ENCODE data around the gene SPARC.

SPARC gene

DNA sequence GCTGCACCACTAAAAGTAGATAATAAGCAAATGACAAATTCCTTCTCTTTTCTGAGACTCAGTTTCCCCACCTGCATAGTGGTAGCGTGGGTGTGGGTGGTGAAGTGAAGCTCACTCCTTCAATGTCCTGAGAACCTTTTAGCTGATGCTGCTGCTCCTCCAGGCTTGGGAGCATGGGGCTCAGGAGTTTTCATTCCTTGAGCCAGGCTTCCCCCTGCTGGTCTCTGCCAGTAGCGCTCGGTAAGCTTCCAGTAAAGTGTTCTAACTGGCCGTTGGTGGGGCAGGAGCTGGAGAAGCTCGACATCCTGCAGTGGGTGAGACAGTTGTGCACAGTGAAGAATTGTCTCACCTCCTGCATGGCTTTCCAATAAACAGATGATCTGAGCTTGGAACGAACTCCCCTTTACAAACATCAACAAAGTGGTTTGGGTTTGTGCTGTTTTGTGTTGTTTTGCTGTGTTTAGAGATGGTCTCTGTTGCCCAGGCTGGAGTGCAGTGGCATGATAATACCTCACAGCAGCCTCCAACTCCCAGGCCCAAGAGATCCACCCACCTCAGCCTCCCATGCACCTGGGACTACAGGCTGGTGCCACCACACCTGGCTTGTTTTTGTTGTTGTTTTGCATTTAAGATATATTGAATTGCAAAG lies 34.6 kb downstream of the SPARC start:
- DNase-seq, result peak; percentile 91

DNA sequence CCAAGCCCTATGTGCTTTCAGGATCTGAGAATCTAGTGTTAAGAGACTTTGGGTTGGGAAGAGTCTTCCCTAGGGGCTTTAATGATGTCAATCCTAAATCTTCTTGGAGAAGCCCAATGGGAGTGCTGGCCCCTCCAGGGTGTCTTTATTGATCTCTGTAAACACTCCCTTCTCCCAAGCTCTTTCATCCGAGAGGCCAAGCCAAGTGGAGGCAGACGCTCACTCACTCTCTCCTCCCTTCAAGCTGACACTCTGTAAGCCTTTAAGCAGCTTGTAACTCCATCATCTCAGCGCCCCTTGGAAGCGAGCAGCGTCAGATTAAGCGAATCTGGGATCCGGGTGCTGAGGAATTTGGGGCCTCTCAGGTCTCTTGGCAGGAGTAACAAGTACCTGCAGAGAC lies 37.7 kb downstream of the SPARC start:
- DNase-seq, result no peak

DNA sequence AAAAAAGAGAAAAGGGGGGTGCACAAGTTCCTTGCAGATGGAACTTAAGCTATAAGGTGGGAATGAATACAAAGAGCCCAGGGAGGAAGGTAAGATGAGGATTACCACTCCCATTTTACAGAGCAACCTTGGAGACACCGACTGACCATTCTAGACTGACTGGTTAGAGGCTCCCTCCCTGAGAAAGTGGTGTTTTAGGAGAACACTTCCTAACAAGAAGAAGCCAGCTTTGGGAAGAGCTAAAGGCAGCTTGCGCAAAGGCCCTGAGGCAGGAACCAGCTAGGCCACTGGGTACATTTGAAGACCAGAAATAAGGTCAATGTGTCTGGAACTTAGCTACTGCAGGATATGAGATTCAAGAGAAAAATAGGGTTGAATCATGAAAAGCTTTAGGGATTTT lies 38.6 kb downstream of the SPARC start:
- DNase-seq, result no peak

DNA sequence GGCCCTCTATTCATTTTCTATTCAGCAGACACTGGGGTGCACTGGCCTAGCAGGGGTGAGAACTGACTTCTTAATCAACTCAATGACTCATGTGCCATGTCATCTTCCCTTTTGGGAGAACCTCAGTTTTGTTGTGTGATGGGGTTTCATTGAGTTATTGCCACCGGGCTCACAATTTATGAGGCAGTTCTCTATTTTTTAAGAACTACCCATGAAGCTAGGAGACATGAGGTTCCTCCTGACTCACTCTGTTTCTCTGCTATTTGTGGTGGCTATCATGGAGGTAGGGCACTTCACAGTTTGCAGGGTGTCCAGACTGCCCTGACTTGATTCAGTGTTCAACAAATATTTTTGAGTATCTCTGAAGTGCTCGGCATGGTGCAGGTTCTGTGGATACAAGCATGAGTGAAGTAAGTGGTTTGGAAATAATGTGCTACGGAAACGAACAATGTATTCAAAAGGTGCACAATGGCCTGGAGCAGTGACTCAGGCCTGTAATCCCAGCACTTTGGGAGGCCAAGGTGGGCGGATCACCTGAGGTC lies 39.3 kb downstream of the SPARC start:
- peak; percentile 90 for DNase-seq

DNA sequence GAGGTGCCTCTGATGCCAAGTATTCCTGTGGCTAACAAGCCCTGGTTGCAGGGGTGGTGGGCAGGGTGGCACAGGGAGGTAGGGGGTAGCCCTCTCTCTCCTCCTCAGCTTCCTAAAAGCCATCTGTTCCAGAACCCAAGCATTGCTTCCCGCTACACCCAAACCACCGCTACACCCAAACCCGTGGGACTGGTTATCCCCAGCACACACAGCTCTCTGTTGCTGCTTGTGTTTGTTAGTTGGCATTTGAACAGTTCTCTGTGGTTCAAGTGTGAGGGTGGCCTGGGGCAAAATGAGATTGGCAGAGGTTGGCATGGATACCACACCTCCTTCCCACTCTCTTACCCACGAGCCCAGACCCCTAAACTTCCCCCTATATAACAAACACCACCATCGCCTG lies 40.4 kb downstream of the SPARC start:
- DNase-seq, result peak; percentile 30

DNA sequence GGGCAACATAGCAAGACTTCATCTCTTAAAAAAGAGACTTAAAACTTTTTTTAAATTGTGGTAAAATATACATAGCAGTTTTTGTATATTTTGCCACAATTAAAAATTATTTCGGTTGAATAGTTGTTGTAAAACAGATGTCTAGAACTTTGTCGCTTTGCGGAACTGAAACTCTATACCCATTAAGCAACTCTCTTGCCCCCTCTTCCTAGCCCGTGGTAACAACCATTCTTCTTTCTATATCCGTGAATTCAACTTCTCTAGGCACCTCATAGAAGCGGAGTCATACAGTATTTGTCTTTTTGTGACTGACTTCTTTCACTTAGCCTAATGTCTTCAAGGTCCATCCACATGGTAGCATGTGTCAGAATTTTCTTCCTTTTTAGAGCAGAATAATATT lies 43.3 kb downstream of the SPARC start:
- DNase-seq, result no peak

DNA sequence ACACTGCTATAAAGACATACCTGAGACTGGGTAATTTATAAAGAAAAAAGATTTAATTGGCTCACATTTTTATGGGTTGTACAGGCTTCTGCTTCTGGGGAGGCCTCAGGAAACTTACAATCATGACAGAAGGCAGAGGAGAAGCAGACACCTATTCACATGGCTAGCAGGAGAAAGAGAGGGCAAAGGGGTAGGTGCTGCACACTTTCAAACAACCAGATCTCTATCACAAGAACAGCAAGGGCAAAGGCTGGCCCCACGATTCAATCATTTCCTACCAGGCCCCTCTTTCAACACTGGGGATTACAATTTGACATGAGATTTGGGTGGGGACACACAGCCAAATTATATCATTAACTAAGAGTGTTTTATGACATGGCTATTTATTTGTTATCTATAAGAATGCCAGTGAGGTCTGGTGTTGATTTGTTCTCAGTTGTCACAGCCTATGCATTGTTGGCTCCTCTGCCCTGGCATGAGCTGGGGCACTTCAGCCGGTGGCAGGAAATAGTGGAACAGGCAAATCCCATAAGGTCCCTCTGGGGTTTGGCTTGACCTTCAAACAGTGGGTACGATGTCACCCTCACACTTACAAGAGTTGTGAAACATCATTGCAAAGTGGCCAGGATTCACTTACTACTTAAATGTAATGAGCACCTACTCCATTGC lies 44.1 kb downstream of the SPARC start:
- no peak for DNase-seq

DNA sequence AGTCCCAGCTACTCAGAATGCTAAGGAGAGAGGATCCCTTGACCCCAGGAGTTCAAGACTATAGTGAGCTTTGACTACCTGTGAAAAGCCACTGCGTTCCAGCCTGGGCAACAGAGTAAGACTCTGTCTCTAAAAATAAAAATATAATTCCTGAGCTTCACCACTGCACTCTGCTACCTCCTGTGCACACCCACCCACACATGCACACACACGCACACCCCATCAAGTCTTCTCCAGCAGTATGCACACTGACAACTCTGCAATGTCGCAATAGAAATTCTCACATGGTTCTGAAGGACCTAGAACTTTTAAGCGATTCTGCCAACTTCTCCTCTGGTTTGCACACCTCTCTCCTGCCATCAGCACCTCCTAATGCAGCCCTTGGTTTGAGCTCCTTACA lies 48.1 kb downstream of the SPARC start:
- no peak for DNase-seq

DNA sequence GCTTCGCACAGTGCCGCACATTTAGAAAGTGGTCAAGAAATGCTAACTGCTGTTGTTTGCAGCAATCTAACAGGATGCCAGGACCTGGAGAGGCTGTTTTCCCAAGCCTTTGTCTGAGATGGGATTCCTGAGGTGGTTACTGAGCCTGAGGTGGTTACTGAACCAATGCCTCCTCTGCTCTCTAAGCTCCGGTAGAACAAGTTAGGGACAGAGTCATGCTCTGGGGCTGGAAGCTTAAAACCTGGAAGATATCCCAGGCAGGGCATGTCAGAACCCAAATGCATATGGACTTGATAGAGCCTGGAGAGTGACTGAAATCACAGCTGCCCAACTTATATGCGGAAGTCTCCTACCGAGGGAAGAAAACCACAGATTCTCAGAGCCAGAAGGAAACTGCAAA lies 49.0 kb downstream of the SPARC start:
- no peak for DNase-seq

DNA sequence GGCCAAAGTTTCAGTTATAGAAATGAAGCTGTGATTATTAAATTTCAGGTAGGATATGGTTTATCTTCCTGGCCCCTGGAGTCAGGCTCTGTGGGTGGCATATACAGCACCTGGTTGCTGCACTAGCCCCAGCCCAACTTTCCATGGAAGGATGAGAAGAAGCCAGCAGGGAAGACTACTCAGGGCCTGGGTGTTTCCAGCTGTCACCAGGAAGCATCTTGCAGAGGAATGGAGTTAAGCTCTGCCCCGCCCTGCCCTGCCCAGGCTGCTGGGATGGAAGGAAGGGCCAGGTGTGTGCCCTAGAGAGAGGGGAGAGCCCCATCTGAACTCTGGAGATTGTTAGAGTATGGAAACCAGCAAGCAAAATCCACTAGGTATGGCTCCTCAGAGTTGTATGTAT lies 52.8 kb downstream of the SPARC start:
- DNase-seq, result no peak

DNA sequence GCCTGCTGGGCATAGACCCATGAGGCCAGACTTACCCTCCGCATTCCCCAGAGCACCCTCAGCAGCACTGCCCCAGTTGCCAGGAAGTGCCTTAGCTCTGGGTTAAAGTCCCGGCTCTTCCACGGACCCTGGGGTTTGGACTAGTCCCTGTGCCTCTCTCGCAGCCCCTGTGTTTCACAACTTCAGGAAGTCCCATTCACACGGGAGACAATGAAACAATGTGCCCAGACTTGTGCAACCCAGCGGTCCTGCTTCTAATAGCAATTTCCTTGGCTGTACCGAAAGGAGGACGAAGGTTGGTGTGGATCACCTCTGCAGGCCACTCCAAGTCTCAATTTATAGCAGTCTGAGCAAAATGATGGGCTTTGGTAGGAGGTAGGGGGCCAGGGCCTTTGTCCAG lies 53.8 kb downstream of the SPARC start:
- DNase-seq, result no peak

DNA sequence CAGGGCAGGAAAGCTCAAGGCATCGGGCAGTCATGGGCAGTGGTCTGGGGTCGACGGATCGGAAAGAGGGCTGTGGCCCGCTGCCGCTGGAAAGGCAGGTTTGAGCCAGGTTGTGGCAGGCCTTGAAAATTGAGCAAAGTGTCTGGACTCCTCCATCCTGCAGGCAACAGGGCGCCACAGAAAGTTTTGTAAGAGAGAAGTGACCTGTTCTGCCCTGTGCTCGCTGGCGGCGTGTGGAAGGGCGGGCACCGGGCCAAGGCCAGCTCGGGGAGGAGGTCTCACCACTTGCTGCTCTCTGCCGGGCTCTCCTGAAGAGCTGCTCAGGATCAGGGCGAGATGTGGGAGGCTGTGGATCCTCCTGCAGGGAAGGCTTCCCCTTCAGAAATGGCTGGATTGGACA lies 54.2 kb downstream of the SPARC start:
- no peak for DNase-seq

DNA sequence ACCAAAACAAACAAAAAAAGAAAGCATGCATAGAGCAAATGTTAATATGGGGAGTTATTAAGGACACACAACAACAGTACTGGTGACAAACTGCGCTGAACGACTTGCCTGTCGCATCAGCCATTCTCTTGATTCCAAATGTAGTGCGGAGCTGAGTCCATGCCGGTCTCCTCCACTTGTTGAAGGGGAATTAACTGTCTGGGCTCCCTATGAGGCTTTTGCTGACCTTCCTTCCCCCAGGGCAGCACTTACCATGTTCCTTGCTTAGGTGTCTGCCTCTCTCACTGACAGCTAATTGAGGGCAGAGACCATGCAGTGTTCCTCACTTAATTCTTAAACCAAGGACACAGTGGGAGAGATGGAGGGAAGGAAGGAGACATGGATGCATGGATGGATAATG lies 54.8 kb downstream of the SPARC start:
- DNase-seq, result no peak

DNA sequence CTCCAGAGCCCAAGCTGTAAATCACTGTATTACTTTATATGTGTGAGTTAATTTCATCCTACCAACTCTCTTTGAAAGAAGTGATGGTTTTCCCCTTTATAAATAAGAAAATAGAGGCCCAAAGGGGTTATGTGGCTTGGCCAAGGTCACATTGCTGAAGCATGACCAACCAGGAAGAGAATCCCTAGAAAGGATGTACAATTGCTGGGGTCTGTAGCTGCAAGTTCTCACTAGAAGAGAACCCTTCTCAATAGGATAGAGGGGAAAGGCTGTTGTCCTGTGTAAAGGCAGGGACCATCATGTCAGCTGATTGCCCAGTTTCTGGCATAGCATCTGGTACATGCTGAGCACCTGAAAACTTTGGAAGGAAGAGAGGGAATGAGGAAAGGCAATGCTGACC lies 56.6 kb downstream of the SPARC start:
- no peak for DNase-seq

DNA sequence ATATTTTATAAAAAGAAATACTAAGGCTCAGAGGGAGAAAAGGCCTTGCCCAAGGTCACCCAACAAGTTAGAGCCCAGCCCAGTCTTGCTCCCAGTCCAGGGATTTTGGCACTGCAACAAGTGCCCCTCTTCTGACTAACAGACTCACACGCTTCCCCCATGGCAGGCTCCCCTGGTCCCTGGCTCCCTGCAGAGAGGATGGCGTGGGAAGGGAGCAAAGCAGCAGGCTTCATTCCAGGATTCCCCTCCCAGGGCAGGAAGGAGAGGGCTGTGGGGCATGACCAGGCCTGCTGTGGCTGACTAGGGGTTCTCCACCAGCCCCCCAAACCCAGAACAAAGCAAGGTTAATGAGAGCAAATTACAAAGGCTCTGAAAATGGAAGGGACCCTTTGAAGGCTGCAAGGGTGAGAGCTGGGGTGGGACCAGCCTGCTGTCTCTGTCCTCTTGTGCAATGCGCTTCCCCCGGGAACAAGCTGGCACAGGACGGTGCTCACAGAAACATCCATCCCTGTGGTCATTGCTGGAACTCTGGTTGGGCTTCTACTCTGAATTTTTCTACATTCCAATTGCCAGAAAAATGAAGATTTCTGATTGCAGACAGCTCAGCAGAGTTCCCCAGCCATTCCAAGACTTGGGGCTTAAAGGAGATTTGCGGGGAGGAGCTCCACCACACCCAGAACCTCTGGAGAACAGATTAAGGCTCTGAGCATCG lies 58.4 kb downstream of the SPARC start:
- no peak for DNase-seq

DNA sequence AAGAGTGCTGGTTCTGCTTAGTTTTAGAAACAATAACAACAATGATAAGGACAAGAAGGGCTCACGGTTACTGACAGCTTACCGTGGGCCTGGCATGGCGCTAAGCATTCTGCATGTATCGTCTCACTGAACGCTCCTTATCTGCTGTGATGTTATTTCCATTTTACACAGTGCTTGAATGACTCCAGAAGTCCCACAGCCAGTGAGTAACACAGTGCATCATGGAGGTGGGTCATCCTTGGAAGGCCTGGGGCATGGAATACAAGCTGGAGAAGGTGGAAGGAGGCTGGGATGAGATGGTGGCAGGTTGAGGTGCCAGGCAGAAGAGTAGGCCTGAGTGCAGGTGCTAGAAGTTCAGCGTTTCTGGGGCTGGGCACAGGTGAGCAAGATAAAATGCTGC lies 59.1 kb downstream of the SPARC start:
- no peak for DNase-seq

DNA sequence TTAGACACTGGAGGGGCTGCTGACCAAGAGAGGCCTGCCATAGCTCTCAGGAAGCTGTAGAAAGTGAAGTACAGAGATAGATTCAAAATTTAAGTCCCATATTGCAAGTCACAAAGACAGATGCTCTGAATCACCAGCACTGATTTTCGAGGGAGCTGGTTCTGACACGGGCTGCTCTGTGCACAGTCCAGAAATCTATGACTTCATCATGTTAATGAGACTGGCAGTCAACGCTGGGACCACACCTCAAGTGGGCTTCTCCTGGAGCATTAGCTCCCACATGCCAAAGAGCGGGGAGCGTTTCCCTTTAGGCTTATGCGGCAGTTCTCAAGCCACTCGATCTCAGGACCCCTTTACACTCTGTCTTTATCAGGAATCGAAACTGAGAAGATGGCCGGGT lies 61.4 kb downstream of the SPARC start:
- DNase-seq, result no peak

DNA sequence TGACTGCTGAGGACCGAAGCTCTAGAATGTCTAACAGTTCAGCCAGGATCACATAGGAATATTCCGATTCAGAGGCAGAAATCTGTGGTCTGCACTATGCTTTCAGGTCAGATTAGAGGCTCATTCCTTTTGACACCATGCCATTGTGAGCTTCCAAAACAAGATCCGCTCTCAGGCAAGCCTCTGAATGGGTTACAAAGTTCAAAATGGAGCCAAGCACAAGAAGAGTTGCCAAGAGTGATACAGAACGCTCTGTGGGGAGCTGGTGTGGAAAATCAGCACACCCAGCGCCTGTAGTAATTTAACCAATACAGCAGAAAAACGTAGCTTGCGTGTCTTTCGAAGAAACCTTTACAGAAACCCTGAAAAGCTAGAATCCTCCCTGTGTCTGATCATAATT lies 62.2 kb downstream of the SPARC start:
- no peak for DNase-seq

DNA sequence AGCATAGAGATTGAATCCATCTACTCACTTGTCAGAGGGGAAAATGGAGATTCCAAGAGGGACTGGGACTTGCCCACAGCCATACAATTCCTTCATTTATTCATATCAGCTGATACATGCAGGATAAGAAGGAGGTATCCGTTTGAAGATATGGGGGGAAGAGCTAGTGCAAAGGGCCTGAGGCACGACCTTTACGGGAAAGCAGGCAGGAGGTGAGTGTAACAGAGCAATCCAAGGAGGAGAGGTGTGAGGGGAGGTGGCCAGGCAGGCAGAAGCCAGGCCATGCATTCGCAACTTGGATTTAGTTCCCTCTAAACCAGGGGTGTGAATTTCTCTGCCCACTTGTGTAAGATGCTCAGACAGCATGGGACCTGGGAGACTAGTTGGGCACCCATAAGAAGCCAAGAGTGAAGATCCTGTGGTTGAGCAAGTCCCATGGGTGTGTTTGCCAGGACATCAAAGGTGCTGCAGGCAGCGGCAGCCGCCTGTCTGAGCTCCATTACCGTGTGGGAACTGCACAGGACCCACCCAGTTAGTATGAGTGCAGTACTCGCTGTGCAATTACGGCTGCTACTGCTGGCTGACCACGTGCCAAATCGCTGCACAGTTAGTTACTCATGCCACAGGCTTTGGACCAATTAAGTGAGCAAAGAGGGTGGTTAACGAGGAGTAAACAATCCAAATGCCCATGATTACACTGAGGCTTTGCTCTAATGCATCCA lies 64.2 kb downstream of the SPARC start:
- no peak for DNase-seq

DNA sequence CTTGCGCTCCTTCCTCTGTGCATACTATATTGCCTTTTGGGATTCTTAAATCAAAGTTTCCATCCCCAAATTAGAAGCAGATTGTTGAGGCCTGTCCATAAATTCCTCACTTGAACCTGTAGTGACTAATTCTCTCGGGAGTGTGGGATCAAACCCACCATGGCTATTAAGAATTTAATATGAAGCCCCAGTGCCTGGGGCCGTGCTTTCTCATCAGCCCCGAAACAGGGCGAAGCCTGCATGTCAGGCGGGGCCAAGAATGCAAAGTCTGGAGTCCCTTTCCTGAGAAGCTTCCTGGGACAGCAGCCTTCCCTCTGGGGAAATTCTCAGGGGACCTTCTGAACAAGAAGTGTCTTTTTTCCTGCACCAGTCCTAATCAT lies 66.3 kb downstream of the SPARC start:
- DNase-seq, result no peak

DNA sequence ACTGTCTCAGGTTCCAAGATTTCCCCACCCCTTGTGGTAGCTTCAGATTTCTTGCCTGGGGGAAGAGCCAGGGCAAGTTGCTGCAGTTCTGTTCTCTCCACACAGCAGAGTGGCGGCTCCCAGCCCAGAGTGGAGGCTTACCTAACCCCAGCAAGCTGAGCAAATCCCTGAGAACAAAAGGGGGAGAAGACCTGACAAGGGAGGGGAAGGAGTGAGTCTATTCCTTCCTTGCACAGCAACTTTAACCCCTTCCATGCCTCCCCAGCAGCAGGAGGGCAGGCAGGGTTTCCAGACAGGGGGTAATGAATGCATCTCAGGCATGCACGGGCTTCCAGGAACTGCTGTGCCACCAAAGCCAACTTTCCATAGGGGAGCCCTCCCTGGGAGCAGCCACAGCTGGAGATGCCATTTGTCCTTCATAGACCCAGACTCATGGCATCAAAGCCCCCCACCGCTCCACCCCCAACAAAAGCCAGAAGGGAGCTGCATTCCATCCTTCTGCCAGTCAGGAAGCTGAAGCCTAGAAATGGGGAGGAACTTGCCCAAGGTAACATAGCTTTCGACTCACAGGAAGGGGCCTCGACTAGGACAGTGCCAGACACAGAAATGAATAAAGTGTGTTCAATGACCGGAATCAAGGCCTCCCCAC lies 66.8 kb downstream of the SPARC start:
- no peak for DNase-seq

DNA sequence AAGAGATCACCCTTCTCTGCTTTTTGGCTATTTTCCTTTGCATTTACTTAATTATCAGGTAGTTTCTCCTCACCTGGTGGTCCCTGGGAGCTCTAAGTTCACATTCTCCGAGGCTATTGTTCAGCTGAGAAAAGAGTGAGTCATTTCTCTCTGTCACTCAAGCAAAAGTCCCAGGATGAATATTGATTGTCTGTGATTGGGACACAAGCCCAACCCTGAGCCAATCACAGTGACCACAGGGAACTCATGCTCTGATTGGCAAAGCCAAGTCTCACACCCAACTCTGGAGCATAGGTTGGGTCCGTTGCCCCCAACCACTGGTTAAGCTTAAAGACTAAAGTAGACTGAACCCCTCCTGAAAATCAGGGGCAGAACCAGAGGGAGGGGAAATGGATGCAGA lies 67.8 kb downstream of the SPARC start:
- DNase-seq, result no peak

All from DMS53 (cell line).